Measurements from ENCODE around the gene ATP6V1G2. TPM values are rescaled to one million over a fixed set of nuclear protein-coding genes. Genes with fewer than 3 reads are reported as not detected.

The ATP6V1G2 gene
- total and polyA plus RNA-seq, 2 experiments from 2014 or later: 1.8 to 2.8 TPM

DNA sequence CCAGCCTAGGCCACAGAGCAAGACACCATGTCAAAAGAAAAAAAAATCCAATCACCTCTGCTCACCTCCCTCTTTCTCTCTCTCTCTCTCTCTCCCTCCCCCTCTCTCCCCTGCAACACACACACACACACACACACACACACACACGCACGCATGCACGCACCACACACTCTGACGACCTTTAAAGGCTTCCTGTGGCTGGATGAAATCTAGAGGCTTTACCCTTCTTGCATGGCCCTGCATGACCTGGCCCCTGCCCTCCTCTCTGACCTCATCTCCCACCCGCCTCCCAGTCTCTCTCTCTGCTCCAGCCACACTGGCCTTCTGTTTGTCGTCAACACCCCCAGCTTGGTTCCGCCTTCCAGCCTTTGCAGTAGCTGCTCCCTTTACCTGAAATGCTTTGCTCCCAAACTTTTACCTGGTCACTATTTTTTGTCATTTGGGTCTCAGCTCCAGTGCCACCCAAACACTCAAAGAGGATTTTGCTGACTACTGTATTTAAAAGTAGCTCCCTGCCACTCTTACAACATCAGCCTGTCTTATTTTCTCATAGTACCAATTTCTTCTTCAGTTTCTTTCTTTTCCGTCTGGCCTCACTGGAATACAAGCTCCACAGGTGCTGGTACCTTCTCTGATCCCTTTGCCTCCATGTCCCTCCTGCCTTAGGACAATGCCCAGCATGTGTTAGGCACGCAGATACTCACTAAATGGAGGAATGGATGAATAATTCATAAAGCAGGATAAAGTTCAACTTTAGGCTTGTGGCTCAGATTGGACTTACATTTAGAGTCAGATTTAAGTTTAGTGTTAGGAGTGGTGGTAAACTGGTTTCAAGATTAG lies 21.3 kb upstream of the ATP6V1G2 start:
- no peak overlapping the region for H3K9ac ChIP-seq
- peaks cover 11% of the 10 kb centered on the region for H3F3A ChIP-seq (ENCODE audit: insufficient read depth)
- H3K4me1 ChIP-seq (ENCODE audit: insufficient read depth): peaks cover 10% of the 10 kb centered on the region
- no peak overlapping the region for H3K4me2 ChIP-seq (ENCODE audit: unreplicated experiment)
- H4K20me1 ChIP-seq (ENCODE audit: insufficient read depth): no peaks in the 10 kb centered on the region
- TF ChIP-seq EZH2phosphoT487 (IDR thresholded peaks at IDR 0.05; ENCODE audit: insufficient read depth, low read depth): no peak
- no peak for TF ChIP-seq EZH2 (IDR thresholded peaks at IDR 0.05; ENCODE audit: insufficient read depth, poor library complexity, severe bottlenecking)
- no peak for DNase-seq
- H3K9me2 ChIP-seq (ENCODE audit: insufficient read depth): no peaks in the 10 kb centered on the region
- no peaks in the 10 kb centered on the region for H3K79me2 ChIP-seq (ENCODE audit: insufficient read depth)
- 31 to 43% methylated on average over 8 to 9 of the region's 9 CpGs for WGBS, 2 experiments (ENCODE audit: low coverage in 1 of 2, low lambda C conversion rate in 2 of 2, missing lambda C conversion rate in 2 of 2)
- no peaks in the 10 kb centered on the region for H3K27me3 ChIP-seq (replicated peaks; ENCODE audit: insufficient read depth)
- no peak overlapping the region for H2AFZ ChIP-seq
- no peaks in the 10 kb centered on the region for H3K9me3 ChIP-seq (ENCODE audit: low read depth)
- H3K36me3 ChIP-seq (ENCODE audit: low read depth): no peaks in the 10 kb centered on the region
- no peak overlapping the region for H3K27ac ChIP-seq
- in situ Hi-C loops (cut with MboI): no loop called here
- no peak overlapping the region for H3K4me3 ChIP-seq

DNA sequence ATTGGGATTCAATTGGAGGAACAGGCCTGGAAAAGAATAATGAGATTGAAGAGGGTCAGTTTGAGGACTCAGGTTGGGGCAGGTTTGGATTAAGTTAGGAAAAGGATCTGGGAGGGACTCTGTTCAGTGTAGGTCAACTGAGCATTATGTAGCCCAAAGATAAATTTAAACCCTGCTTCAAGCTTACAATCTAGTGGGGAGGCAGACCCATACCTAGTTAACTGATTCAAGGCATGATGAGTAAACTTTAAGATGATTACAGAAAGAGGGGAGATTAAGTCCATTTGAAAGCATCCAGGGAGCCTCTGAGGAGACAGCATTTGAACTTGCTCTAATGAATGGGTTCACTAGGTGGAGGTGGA lies 14.3 kb upstream of the ATP6V1G2 start:
- H2AFZ ChIP-seq: no peak overlapping the region
- H3K9ac ChIP-seq: peak overlapping the region; percentile 31; the same call in 1 of the 2 replicates
- in situ Hi-C loops (cut with MboI): no loop called here
- H3K4me2 ChIP-seq (ENCODE audit: unreplicated experiment): peak overlapping the region; percentile 65
- H4K20me1 ChIP-seq (ENCODE audit: insufficient read depth): no peaks in the 10 kb centered on the region
- peaks cover 41% of the 10 kb centered on the region for H3K4me1 ChIP-seq (ENCODE audit: insufficient read depth)
- H3K27me3 ChIP-seq (replicated peaks; ENCODE audit: insufficient read depth): no peaks in the 10 kb centered on the region
- H3K79me2 ChIP-seq (ENCODE audit: insufficient read depth): no peaks in the 10 kb centered on the region
- H3K9me2 ChIP-seq (ENCODE audit: insufficient read depth): no peaks in the 10 kb centered on the region
- peaks cover 50% of the 10 kb centered on the region for H3F3A ChIP-seq (ENCODE audit: insufficient read depth)
- no peaks in the 10 kb centered on the region for H3K9me3 ChIP-seq (ENCODE audit: low read depth)
- DNase-seq: no peak
- H3K36me3 ChIP-seq (ENCODE audit: low read depth): no peaks in the 10 kb centered on the region; the same call in 1 of the 2 replicates
- H3K4me3 ChIP-seq: no peak overlapping the region
- peak overlapping the region; percentile 58 for H3K27ac ChIP-seq
- no peak for TF ChIP-seq EZH2phosphoT487 (IDR thresholded peaks at IDR 0.05; ENCODE audit: insufficient read depth, low read depth)
- TF ChIP-seq EZH2 (IDR thresholded peaks at IDR 0.05; ENCODE audit: insufficient read depth, poor library complexity, severe bottlenecking): no peak

DNA sequence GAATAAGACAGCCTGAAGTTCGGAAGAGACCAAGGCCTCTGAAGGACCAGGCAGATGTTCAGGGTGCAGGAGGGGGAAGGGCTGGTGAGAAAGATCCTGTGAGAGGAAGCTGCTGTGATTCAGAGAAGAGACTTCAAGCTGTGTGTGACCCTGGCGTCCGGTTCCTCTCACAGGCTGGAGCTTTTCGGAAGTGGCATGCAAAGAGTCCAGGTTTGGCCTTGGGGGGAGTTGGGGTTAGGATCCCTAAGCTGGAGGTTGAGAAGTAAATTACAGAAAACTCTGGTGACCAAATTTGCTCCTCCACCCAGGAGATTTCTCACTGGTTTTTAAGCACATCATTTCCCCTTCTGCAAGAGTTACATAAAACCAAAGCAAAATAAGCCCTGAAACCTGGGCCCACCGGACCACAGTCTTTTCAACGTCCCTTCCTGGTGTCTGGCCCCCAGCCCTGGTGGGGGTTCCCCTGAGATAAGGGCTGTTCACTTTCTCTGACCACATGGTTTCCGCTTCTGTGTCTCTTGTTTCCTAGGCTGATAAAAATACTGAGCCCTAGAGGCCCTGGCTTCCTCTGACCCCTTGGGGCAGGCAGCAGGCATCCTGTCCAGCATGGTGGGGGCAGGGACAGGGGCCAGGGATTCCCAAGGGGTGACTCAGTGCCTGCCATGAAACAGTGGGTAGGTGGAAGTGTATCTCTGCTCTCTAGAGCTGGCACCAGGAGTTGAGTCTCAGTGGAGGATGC lies 13.7 kb upstream of the ATP6V1G2 start:
- WGBS, 2 experiments (ENCODE audit: low coverage in 1 of 2, low lambda C conversion rate in 2 of 2, missing lambda C conversion rate in 2 of 2): 75 to 78% methylated on average over 7 of the region's 7 CpGs
- Histone ChIP-seq H3K4me2 (ENCODE audit: unreplicated experiment) (peak overlapping the region; percentile 65), H3K36me3 (ENCODE audit: low read depth) (no peaks in the 10 kb centered on the region; the same call in 1 of the 2 replicates), H3F3A (ENCODE audit: insufficient read depth) (peaks cover 50% of the 10 kb centered on the region), H3K9me2 (ENCODE audit: insufficient read depth) (no peaks in the 10 kb centered on the region), H3K4me3 (peak overlapping the region; percentile 16; the same call in 1 of the 2 replicates), H3K27me3 (replicated peaks; ENCODE audit: insufficient read depth) (no peaks in the 10 kb centered on the region), H2AFZ (no peak overlapping the region), H3K4me1 (ENCODE audit: insufficient read depth) (peaks cover 41% of the 10 kb centered on the region), H4K20me1 (ENCODE audit: insufficient read depth) (no peaks in the 10 kb centered on the region), H3K27ac (peak overlapping the region; percentile 58), H3K79me2 (ENCODE audit: insufficient read depth) (peaks cover 4% of the 10 kb centered on the region; the same call in 1 of the 2 replicates), H3K9me3 (ENCODE audit: low read depth) (no peaks in the 10 kb centered on the region), H3K9ac (peak overlapping the region; percentile 31; the same call in 1 of the 2 replicates)
- in situ Hi-C loops (cut with MboI): no loop called here
- peak; percentile 75 for DNase-seq
- TF ChIP-seq EZH2phosphoT487 (IDR thresholded peaks at IDR 0.05; ENCODE audit: insufficient read depth, low read depth) (no peak), EZH2 (IDR thresholded peaks at IDR 0.05; ENCODE audit: insufficient read depth, poor library complexity, severe bottlenecking) (no peak)

DNA sequence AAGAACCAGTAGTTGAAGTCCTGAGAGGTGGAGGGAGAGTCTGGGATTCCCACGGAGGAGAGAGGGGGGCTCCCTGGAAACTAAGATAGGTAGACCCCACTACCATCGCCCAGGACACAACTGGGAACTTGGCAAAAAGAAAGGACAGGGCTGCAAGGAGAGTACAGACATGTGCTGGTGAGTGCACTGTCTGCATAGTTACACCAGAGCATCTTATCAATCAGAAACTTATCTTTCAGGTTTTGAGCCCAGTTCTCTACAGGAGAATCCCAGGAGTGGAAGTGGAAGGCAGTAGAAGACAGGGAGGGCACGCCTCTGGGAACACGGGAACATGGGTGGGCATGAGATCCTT lies 13.2 kb upstream of the ATP6V1G2 start:
- TF ChIP-seq EZH2 (IDR thresholded peaks at IDR 0.05; ENCODE audit: insufficient read depth, poor library complexity, severe bottlenecking): no peak
- TF ChIP-seq EZH2phosphoT487 (IDR thresholded peaks at IDR 0.05; ENCODE audit: insufficient read depth, low read depth): no peak
- peak overlapping the region; percentile 58 for H3K27ac ChIP-seq
- H3K9ac ChIP-seq: peak overlapping the region; percentile 31; the same call in 1 of the 2 replicates
- DNase-seq: no peak
- no peak overlapping the region for H3K4me3 ChIP-seq
- H3K9me3 ChIP-seq (ENCODE audit: low read depth): no peaks in the 10 kb centered on the region
- peaks cover 50% of the 10 kb centered on the region for H3F3A ChIP-seq (ENCODE audit: insufficient read depth)
- no peaks in the 10 kb centered on the region for H3K27me3 ChIP-seq (replicated peaks; ENCODE audit: insufficient read depth)
- peak overlapping the region; percentile 65 for H3K4me2 ChIP-seq (ENCODE audit: unreplicated experiment)
- no peaks in the 10 kb centered on the region for H4K20me1 ChIP-seq (ENCODE audit: insufficient read depth)
- WGBS, 2 experiments (ENCODE audit: low coverage in 1 of 2, low lambda C conversion rate in 2 of 2, missing lambda C conversion rate in 2 of 2): 86 to 92% methylated on average over 4 of the region's 4 CpGs
- no peak overlapping the region for H2AFZ ChIP-seq
- H3K4me1 ChIP-seq (ENCODE audit: insufficient read depth): peaks cover 41% of the 10 kb centered on the region
- in situ Hi-C loops (cut with MboI): no loop called here
- H3K36me3 ChIP-seq (ENCODE audit: low read depth): peaks cover 4% of the 10 kb centered on the region; the same call in 1 of the 2 replicates
- H3K9me2 ChIP-seq (ENCODE audit: insufficient read depth): no peaks in the 10 kb centered on the region
- peaks cover 9% of the 10 kb centered on the region for H3K79me2 ChIP-seq (ENCODE audit: insufficient read depth)

Data from GM23248 (cell line).